Motor neuron (in vitro differentiated cells): ENCODE data around the gene PGF. TPM values are rescaled to one million over a fixed set of nuclear protein-coding genes. Genes with fewer than 3 reads are reported as not detected.

Source experiments
- ATAC-seq, 8 experiments: fragments of 200-7000 bp; cut with Tn5 transposase; replicated peaks in 6 of 8; 2 replicates each; pipeline ENCODE4 v1.8.0; 2021; ENCODE audit warnings: mild to moderate bottlenecking in 8 of 8, moderate library complexity in 8 of 8
- H3K27ac ChIP-seq, 2 donors: fragments of 250-450 bp; sonication (Bioruptor Pico); 2 replicates each; pipeline ENCODE4 v1.9.0; 2021; ENCODE audit warnings: antibody characterized with exemption in 2 of 2, mild to moderate bottlenecking in 2 of 2, moderate library complexity in 1 of 2
- H3K4me1 ChIP-seq, 2 donors: fragments of 250-450 bp; sonication (Bioruptor Pico); replicated peaks in 1 of 2; 2 replicates each; pipeline ENCODE4 v1.6.1; 2021; ENCODE audit warnings: antibody characterized with exemption in 2 of 2, mild to moderate bottlenecking in 2 of 2, moderate library complexity in 1 of 2
- H3K4me3 ChIP-seq, 5 donors: fragments of 250-450 bp; sonication (Bioruptor Pico); 2 replicates each; pipeline ENCODE4 v1.9.0; 2021; ENCODE audit warnings: antibody characterized with exemption in 5 of 5, mild to moderate bottlenecking in 5 of 5, moderate library complexity in 4 of 5
- WGBS, 10 experiments: fragments of 450-650 bp; shearing (Covaris generic); methylation state at CpG; one replicate each; pipeline ENCODE4 v1.0.0; 2022; 5-methylcytosine and 5-hydroxymethylcytosine counted together
- in situ Hi-C, 9 experiments: fragments of 400-800 bp; cut with MboI; loops; one replicate each; pipeline ENCODE4 v1.15.0; 2021; ENCODE audit warnings: low sequenced_read_pairs in 9 of 9, low pct_unique_long_range_greater_than_20kb in 2 of 9; ENCODE audit not compliant: unreplicated experiment in 9 of 9
- total RNA-seq, 8 experiments: library from RNA; unstranded; fragments of 300-600 nt; gene quantifications; 2 replicates each; pipeline versions ENCODE4 v1.2.3 to v1.2.4, GENCODE V29; 2022

PGF gene
- total RNA-seq, 8 experiments from 2014 or later, result 0.31 to 36.6 (median 3.2) TPM

- WGBS, 10 experiments, result 60% methylated on average over 2 of the region's 14 CpGs; no CpG with 5 or more reads in 9 of the 10 experiments
These were observed 45.9 kb downstream of the PGF start for GRCh38 chr14:74909501-74909900.

GRCh38 chr14:74908861-74909341 is 46.5 kb downstream of the PGF start:
- Histone ChIP-seq H3K4me1 (no peaks in the 10 kb centered on the region), H3K4me3 (no peak overlapping the region), H3K27ac (no peak overlapping the region)
- ATAC-seq, result peak in 2 of 8 experiments; percentile 4 to 10
- in situ Hi-C loops, result loop anchor here in 3 of 9 experiments (25.0 kb wide), 1 partner anchor 178 kb away; no protein-coding TSS in a partner anchor
- 83 to 100% (median 92%) methylated on average over 1 to 2 of the region's 9 CpGs; no CpG with 5 or more reads in 7 of the 10 experiments for WGBS, 10 experiments

More at GRCh38 chr14:74909501-74909900, 45.9 kb downstream of the PGF start:
- in situ Hi-C loops, result loop anchor here in 3 of 9 experiments (25.0 kb wide), 1 partner anchor 178 kb away; no protein-coding TSS in a partner anchor
- ATAC-seq, result peak in 1 of 8 experiments; percentile 8
- Histone ChIP-seq H3K4me1 (no peaks in the 10 kb centered on the region), H3K4me3 (no peak overlapping the region), H3K27ac (no peak overlapping the region)

DNA sequence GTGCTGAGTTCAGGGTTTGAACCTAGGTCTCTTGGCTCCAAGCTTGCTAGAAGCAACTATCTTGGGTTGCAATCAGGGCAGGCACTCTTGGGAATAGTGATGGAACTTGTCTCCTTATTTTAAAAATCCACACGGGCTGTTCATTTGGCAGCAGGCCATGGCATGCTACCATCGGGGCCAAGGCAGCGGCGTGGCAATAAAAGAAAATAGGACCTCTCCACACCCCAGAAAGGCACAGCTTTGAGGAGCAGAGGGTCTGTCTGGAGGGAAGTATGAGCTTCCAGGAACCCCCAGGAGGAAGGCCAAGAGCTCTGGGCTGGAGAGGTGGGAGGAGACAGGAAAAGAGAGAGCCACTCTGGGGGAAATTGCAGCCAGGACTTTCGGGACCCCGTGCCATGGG is 47.7 kb downstream of the PGF start:
- in situ Hi-C loops, result loop anchor here in 3 of 9 experiments (25.0 kb wide), 1 partner anchor 180 kb away; no protein-coding TSS in a partner anchor
- 0 to 100% (median 80%) methylated on average over 1 to 4 of the region's 6 CpGs; no CpG with 5 or more reads in 3 of the 10 experiments for WGBS, 10 experiments
- Histone ChIP-seq H3K4me1 (no peaks in the 10 kb centered on the region), H3K27ac (no peak overlapping the region), H3K4me3 (no peak overlapping the region)
- ATAC-seq, result no peak

DNA sequence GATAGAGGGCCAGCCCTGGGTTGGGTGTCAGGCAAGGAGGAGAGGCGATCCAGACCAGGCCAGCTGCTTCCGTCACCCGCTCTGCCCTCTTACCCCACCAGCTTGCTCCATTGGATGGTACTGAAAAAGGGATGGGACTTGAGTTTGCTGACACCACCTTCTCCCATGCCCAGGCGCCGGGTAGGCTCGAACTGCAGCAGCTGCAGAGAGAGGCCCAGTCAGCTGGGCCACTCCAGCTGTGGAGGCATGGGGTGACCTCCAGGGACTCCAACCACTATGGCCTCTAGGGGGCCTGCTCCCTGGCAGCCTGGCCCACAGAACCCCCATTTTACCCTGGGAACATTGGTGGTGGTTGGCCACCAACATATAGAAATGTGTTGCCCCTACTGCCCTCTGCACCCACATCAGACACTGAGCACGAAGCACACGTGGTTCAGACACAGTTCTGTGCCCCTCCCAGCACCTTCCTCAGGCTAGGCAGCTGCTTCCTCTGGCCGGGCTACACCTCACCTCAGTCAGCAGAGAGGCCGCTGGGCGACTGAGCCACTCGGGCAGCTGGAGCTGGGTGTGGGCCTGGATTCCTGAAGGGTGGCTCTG is 48.4 kb downstream of the PGF start:
- Histone ChIP-seq H3K4me1 (no peaks in the 10 kb centered on the region), H3K4me3 (no peak overlapping the region), H3K27ac (no peak overlapping the region)
- WGBS, 10 experiments, result 96% methylated on average over 4 of the region's 12 CpGs; no CpG with 5 or more reads in 9 of the 10 experiments
- in situ Hi-C loops, result loop anchor here in 3 of 9 experiments (25.0 kb wide), 1 partner anchor 180 kb away; no protein-coding TSS in a partner anchor
- ATAC-seq, result peak in 4 of 8 experiments; percentile 4 to 78 (median 50)

DNA sequence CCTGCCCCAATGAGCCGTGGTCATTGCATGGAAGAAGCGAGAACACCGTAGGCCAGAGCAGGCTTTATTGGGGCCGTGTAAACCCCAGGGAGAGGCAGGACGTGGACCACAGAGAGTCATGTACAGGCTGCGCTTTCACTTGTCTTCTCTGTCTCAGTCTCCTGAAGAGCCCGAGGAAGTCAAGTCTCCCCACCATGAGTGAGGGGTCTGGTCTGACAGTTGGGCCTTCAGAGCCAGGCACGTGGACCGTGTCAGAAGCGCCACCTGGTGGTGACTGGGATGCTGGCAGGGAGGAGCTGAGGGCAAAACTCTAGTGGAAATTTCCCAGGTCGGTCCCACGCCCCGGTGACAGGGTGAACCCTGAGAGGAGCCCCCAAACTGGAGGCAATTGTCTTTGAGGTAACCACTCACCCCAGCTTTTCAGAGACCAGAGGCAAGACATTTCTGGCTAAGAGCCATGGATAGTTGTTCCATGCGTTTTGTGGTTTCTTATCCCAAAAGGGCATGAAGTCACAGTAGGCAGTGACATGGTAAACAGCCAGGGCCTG is 49.7 kb downstream of the PGF start:
- 16 to 73% (median 29%) methylated on average over 3 to 6 of the region's 14 CpGs; no CpG with 5 or more reads in 5 of the 10 experiments for WGBS, 10 experiments
- in situ Hi-C loops, result loop anchor here in 3 of 9 experiments (25.0 kb wide), 1 partner anchor 182 kb away; no protein-coding TSS in a partner anchor
- Histone ChIP-seq H3K27ac (no peak overlapping the region), H3K4me3 (no peak overlapping the region), H3K4me1 (no peaks in the 10 kb centered on the region)
- ATAC-seq, result peak; percentile 7 to 68 (median 54)

DNA sequence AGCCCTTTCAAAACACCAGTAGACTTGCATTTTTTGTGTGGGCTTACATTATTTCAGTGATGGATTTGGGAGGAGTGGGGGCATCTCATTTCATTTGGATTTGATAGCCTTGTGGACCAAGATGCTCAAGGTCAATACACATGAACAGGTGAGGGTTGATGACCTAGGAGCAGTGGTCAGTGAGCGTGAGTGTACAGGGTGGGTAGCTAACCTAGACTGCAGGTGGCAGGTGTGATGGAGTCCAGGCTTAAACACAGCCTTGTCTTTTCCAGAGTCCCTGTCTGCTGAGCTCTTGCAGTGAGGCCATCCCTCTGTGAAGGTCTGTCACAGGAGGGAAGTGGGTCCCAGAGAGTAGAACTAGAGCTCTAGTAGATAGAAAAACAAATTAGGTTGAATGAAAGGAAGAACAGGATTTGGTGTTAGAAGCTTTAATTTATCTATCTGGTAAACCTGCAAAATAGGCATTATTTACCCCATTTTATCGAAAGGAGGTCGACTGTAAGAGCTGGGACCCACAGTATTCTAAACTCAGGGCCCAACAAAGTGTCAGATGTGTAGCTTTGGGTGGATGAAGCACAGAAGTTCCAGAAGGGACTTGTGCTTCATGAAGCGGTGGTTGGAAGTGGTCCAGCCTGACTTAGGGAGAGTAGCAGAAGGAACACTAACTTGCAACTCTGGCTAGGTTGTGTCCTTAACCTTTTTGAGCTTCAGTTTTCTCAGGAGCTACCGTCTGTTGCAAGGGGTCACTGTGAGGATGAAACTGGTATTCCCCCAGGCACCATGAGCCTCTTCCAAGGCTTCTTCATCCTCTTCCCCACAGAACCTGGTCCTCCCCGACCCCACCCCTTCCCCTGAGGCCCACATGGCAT is 50.5 kb downstream of the PGF start:
- ATAC-seq, result peak in 1 of 8 experiments; percentile 4
- WGBS, 10 experiments, result 67 to 100% (median 85%) methylated on average over 1 to 4 of the region's 6 CpGs; no CpG with 5 or more reads in 3 of the 10 experiments
- Histone ChIP-seq H3K4me3 (no peak overlapping the region), H3K4me1 (no peaks in the 10 kb centered on the region), H3K27ac (no peak overlapping the region)
- in situ Hi-C loops, result loop anchor here in 3 of 9 experiments (25.0 kb wide), 1 partner anchor 182 kb away; no protein-coding TSS in a partner anchor

DNA sequence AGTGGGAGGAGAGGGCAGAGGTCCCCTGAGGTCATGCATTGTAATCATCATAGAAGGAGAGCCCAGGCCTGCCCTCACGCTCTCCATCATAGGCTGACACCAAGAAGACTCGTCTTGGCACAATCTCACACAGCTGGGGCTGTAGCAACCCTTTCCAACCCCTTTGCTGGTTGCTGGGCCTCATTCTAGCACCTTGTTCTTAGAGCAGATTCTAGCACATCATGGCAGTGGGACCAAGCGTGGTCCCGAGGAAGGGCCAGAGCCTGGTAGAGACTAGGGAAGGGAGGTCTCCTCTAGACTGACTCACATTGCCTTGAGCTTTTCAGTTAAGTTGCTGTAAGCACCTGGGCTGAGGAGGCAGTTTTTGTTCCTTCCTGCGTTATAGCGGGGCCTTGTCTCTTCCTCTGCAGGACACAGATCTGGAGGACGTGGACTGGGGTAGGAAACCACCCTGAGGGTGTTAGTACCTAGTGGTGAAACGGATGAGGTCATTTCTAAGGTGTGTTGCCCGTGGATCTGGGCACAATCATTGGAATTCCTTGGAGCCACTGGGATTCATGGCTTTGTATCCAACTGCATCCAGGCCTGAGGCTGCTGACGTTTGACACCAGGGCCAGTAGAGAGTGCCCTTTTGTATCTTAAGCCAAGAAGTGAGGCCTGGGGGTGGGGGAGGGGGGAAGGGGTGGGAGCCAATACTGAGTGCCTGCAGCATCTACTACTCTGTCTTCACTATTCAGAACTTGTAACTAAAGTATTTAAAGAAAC is 52.3 kb downstream of the PGF start:
- in situ Hi-C loops, result loop anchor here in 3 of 9 experiments (25.0 kb wide), 1 partner anchor 184 kb away; no protein-coding TSS in a partner anchor
- whole genome bisulfite sequencing, 10 experiments, result 14 to 90% (median 50%) methylated on average over 1 to 2 of the region's 10 CpGs; no CpG with 5 or more reads in 6 of the 10 experiments
- no peak overlapping the region for H3K4me3 ChIP-seq
- H3K4me1 ChIP-seq, result no peaks in the 10 kb centered on the region
- H3K27ac ChIP-seq, result no peak overlapping the region
- ATAC-seq, result no peak

- in situ Hi-C loops, result loop anchor here in 1 of 9 experiments (25.0 kb wide), 1 partner anchor 214 kb away; no protein-coding TSS in a partner anchor
- WGBS, 10 experiments, result 78 to 100% (median 92%) methylated on average over 1 to 5 of the region's 5 CpGs; no CpG with 5 or more reads in 4 of the 10 experiments
- Histone ChIP-seq H3K4me3 (no peak overlapping the region), H3K4me1 (no peaks in the 10 kb centered on the region), H3K27ac (no peak overlapping the region)
- ATAC-seq, result no peak
These were observed 56.7 kb downstream of the PGF start for GRCh38 chr14:74898694-74899093.

DNA sequence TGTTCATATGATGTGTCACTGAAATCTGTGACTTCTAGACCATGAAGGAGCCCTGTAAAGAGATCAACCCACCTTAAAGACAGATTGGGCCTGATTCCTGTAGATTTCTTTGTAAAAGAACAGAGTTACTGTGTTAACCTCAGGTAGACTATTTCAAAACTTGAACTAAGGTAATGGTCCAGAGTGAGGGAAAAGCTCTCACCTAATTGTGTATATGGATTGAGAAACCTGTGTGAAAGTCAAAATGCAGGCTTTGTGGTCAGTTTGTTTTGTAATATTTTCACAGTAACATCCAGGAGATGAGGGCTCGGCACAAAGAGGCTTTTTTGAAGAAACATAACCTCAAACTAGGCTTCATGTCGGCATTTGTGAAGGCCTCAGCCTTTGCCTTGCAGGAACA is 57.3 kb downstream of the PGF start:
- ATAC-seq, result no peak
- in situ Hi-C loops, result loop anchor here in 1 of 9 experiments (25.0 kb wide), 1 partner anchor 214 kb away; no protein-coding TSS in a partner anchor
- Histone ChIP-seq H3K27ac (no peak overlapping the region), H3K4me3 (no peak overlapping the region), H3K4me1 (no peaks in the 10 kb centered on the region)
- 80 to 100% (median 100%) methylated on average over 1 to 2 of the region's 2 CpGs; no CpG with 5 or more reads in 3 of the 10 experiments for WGBS, 10 experiments

DNA sequence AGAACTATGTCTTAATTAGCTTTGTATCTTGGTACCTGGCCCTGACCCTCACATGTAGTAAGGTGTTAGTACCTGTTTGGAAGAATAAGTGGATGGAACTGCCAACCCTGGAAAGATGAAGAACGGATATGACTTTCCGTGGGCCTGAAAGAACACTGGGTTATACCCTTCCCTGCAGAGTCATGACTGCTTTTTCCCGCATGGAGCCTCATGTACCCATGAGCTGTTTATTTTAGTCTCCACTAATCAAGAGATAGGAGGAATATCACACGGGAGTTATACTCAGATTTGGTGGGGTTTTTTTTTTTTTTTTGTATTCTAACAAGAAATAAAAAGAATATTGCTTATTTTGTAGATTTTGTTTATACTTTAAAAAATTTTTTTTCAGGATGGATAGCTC is 57.8 kb downstream of the PGF start:
- Histone ChIP-seq H3K4me3 (no peak overlapping the region), H3K4me1 (no peaks in the 10 kb centered on the region), H3K27ac (no peak overlapping the region)
- no peak for ATAC-seq
- in situ Hi-C loops, result loop anchor here in 1 of 9 experiments (25.0 kb wide), 1 partner anchor 215 kb away; no protein-coding TSS in a partner anchor
- 52 to 100% (median 97%) methylated on average over 1 to 4 of the region's 4 CpGs; no CpG with 5 or more reads in 2 of the 10 experiments for WGBS, 10 experiments

DNA sequence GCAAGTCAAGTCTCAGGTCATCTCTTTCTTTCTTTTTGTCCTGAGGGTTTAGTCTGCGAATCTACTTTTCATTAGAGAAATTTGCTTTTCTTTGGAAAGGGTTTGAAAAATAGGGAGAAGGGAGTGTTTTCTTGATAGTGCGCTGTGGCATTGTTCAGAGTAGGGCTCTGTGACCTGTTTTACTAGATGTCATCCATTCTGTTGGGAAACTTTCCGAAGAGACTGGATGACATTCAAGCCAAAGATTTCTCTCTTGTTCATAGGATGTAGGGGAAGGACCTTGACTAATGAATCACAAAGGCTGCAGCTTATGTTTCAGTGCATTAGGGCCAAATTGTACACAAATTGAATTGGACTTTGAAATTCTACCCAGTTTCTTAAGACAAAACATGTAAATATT is 59.0 kb downstream of the PGF start:
- H3K27ac ChIP-seq, result no peak overlapping the region

More for the DNA sequence above, 59.0 kb downstream of the PGF start:
- 64 to 100% (median 96%) methylated on average over 1 to 3 of the region's 3 CpGs for WGBS, 10 experiments
- in situ Hi-C loops, result loop anchor here in 1 of 9 experiments (25.0 kb wide), 1 partner anchor 216 kb away; no protein-coding TSS in a partner anchor
- H3K4me3 ChIP-seq, result no peak overlapping the region
- ATAC-seq, result no peak
- H3K4me1 ChIP-seq, result no peaks in the 10 kb centered on the region
